Measurements from ENCODE around the gene PPME1.

GRCh38 chr11:74220376-74220775 is 49.3 kb downstream of the PPME1 start:
- TF ChIP-seq CTCF (conservative IDR thresholded peaks at IDR 0.05) = no peak
- no peak for TF ChIP-seq EZH2 (IDR thresholded peaks at IDR 0.05; ENCODE audit: low read depth)
